Activated CD4-positive, alpha-beta memory T cell treated with anti-CD3 and anti-CD28 coated beads for 36 hours (primary cell): Measurements from ENCODE around the gene CYTH1. TPM values are rescaled to one million over a fixed set of nuclear protein-coding genes. Genes with fewer than 3 reads are reported as not detected.

Experiments
- CTCF ChIA-PET: fragments of 350-600 bp; sonication (Branson Sonifier 250); formaldehyde crosslinking; loops from one replicate; lab custom pipeline; 2021; ENCODE audit warnings: antibody characterized with exemption, inconsistent platforms; lab: Charles Lee
- POLR2A ChIA-PET: fragments of 350-600 bp; sonication (Branson Sonifier 250); formaldehyde crosslinking; loops from one replicate; lab custom pipeline; 2021; ENCODE audit warnings: antibody characterized with exemption; lab: Charles Lee
- DNase-seq: peaks from one replicate; pipeline ENCODE4 v3.0.0-alpha.2; 2020
- H3K27ac Mint-ChIP-seq: one replicate; pipeline ENCODE4 v1.8.0; 2021; ENCODE audit warnings: mixed read lengths
- H3K27me3 Mint-ChIP-seq: one replicate; pipeline ENCODE4 v1.8.0; 2021; ENCODE audit warnings: mixed read lengths
- H3K36me3 Mint-ChIP-seq: one replicate; pipeline ENCODE4 v1.8.0; 2021; ENCODE audit warnings: mixed read lengths
- H3K4me1 Mint-ChIP-seq: one replicate; pipeline ENCODE4 v1.8.0; 2021; ENCODE audit warnings: low read depth, mixed read lengths
- H3K4me3 Mint-ChIP-seq: one replicate; pipeline ENCODE4 v1.8.0; 2021; ENCODE audit warnings: mild to moderate bottlenecking, mixed read lengths
- H3K9me3 Mint-ChIP-seq: one replicate; pipeline ENCODE4 v1.8.0; 2021; ENCODE audit warnings: mixed read lengths
- intact Hi-C: fragments of 100-400 bp; cut with micrococcal nuclease; formaldehyde crosslinking; loops from one replicate; pipeline ENCODE4 v1.15.1; 2023
- total RNA-seq, 2 experiments: library from RNA; stranded (reverse); gene quantifications; one replicate each; pipeline ENCODE4 v1.2.3, GENCODE V29; 2021

The CYTH1 gene
- total RNA-seq, 2 experiments from 2014 or later, result 184 to 204 TPM

GRCh38 chr17:78769196-78769773 is 12.8 kb downstream of the CYTH1 start:
- Mint-ChIP-seq H3K27ac (no peak overlapping the region), H3K4me1 (peaks cover 42% of the 10 kb centered on the region), H3K9me3 (no peaks in the 10 kb centered on the region), H3K36me3 (peaks cover 22% of the 10 kb centered on the region), H3K27me3 (no peaks in the 10 kb centered on the region), H3K4me3 (no peak overlapping the region)
- POLR2A ChIA-PET, result interaction anchor here (0.9 to 18.3 kb wide), 6 partner anchors 9 to 388 kb away, joined by 4 to 481 read pairs (median 8); no protein-coding TSS in a partner anchor
- peak; percentile 62 for DNase-seq
- CTCF ChIA-PET, result interaction anchor here (1.0 to 4.3 kb wide), 7 partner anchors 10 to 60 kb away, joined by 3 to 29 read pairs (median 4); no protein-coding TSS in a partner anchor
- intact Hi-C loops, result no loop called here

DNA sequence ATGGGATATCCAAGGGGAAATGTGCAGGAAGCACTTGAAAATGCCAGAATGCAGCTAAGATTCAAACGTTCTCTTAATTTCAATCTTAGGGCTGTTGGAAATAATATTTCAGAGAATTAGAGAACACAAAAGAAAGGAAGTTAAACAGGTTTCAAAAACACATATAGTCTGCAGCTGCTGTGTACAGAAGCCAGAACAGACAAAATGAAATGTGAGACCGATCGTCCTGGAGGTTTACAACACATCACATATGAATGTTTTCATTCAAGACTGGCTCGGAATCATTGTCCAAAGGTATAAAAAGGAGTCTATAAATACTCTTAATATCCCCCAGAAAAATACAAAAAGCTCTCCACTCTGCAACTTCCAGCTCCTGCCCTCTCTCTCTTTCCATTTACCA is 14.3 kb downstream of the CYTH1 start:
- peaks cover 46% of the 10 kb centered on the region for H3K4me1 Mint-ChIP-seq
- H3K9me3 Mint-ChIP-seq, result no peaks in the 10 kb centered on the region
- H3K27me3 Mint-ChIP-seq, result no peaks in the 10 kb centered on the region
- no peak overlapping the region for H3K27ac Mint-ChIP-seq
- H3K36me3 Mint-ChIP-seq, result peaks cover 18% of the 10 kb centered on the region
- no peak for DNase-seq
- CTCF ChIA-PET, result interaction anchor here (1.0 to 4.3 kb wide), 4 partner anchors 13 to 59 kb away, joined by 3 to 29 read pairs (median 4); no protein-coding TSS in a partner anchor
- intact Hi-C loops, result no loop called here
- POLR2A ChIA-PET, result interaction anchor here (1.0 to 18.3 kb wide), 5 partner anchors 8 to 26 kb away, joined by 3 to 481 read pairs (median 6); no protein-coding TSS in a partner anchor
- H3K4me3 Mint-ChIP-seq, result no peak overlapping the region

DNA sequence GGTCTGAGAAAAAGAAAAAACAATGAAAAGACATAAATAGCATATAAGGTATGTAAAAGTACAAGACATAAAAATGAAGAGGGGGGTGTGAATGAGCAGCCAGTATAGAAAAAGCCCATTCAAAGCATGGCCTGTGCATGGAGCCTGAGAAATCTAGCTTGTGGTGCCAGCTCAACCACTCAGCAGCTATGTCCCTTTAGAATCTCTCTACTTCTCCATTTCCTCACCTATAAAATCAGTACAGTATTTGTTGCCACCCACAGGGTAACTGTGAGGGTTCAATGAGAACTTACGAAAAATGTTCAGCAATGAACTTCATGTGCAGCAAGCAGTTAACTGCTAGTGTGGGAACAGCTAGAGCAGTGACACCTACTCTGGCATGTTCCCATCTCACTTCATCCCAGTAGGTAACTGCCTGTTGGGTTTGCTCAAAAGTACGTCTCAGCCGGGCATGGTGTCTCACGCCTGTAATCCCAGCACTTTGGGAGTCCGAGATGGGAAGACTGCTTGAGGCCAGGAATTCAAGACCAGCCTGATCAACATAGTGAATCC is 15.3 kb downstream of the CYTH1 start:
- Mint-ChIP-seq H3K4me3 (no peak overlapping the region), H3K27me3 (no peaks in the 10 kb centered on the region), H3K36me3 (peaks cover 14% of the 10 kb centered on the region), H3K9me3 (no peaks in the 10 kb centered on the region), H3K4me1 (peaks cover 46% of the 10 kb centered on the region), H3K27ac (no peak overlapping the region)
- DNase-seq, result no peak
- ChIA-PET POLR2A (interaction anchor here (1.4 to 18.3 kb wide), 3 partner anchors 9 to 13 kb away, joined by 3 to 481 read pairs (median 6); no protein-coding TSS in a partner anchor), CTCF (interaction anchor here (0.8 to 1.0 kb wide), 2 partner anchors 13 to 19 kb away, joined by 3 read pairs; no protein-coding TSS in a partner anchor)
- intact Hi-C loops, result no loop called here

DNA sequence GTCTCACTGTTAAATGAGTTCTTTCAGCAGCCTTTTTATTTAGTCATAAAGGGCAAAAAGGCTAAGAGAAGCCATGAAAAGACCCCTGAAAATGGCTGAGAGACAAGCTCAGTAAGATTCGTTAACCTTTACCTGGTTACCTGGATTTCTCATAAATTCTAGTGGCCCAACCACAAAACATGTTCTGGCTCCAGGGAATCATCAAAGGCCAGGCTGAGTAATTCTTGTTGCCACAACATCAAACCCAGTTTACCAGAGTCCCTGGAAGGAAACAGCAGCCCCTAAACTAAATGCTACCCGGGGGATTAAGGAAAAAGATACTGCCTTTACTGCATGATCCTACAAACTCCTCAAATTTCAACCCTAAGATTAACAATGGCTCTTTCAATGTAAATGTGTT is 15.8 kb downstream of the CYTH1 start:
- Mint-ChIP-seq H3K4me3 (no peak overlapping the region), H3K27me3 (no peaks in the 10 kb centered on the region), H3K36me3 (peaks cover 13% of the 10 kb centered on the region), H3K9me3 (no peaks in the 10 kb centered on the region), H3K27ac (no peak overlapping the region), H3K4me1 (peaks cover 46% of the 10 kb centered on the region)
- CTCF ChIA-PET, result interaction anchor here (0.8 to 1.0 kb wide), 2 partner anchors 13 to 18 kb away, joined by 3 read pairs; no protein-coding TSS in a partner anchor
- intact Hi-C loops, result no loop called here
- DNase-seq, result no peak
- POLR2A ChIA-PET, result interaction anchor here (0.7 to 18.3 kb wide), 4 partner anchors 9 to 14 kb away, joined by 3 to 481 read pairs (median 4); no protein-coding TSS in a partner anchor

DNA sequence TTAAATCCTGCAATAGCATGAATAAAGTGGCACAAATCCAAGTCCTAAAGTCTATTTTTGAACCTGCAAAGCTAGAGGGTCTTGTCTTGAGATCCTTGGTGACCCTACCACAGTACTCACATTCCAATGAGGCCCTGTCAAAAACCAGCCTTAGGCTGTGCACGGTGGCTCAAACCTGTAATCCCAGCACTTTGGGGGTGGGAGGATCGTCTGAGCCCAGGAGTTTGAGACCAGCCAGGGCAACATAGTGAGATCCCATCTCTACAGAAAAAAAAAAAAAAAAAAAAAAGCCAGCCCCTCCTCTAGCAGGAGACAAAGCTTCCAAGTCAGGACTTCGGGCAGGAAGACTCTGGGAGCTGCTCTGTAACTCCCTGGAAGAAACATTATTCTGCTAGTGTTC is 16.3 kb downstream of the CYTH1 start:
- H3K36me3 Mint-ChIP-seq, result peaks cover 15% of the 10 kb centered on the region
- no peak overlapping the region for H3K27ac Mint-ChIP-seq
- no peaks in the 10 kb centered on the region for H3K27me3 Mint-ChIP-seq
- no peak for DNase-seq
- H3K9me3 Mint-ChIP-seq, result no peaks in the 10 kb centered on the region
- H3K4me1 Mint-ChIP-seq, result peaks cover 47% of the 10 kb centered on the region
- ChIA-PET CTCF (no interaction called here), POLR2A (interaction anchor here (0.7 to 18.3 kb wide), 4 partner anchors 12 to 29 kb away, joined by 3 to 481 read pairs (median 4); no protein-coding TSS in a partner anchor)
- no peak overlapping the region for H3K4me3 Mint-ChIP-seq
- intact Hi-C loops, result no loop called here

GRCh38 chr17:78764871-78765270 is 17.2 kb downstream of the CYTH1 start:
- DNase-seq, result no peak
- intact Hi-C loops, result no loop called here
- POLR2A ChIA-PET, result interaction anchor here (1.2 to 18.3 kb wide), 4 partner anchors 9 to 28 kb away, joined by 4 to 481 read pairs (median 5); no protein-coding TSS in a partner anchor
- H3K27ac Mint-ChIP-seq, result peak overlapping the region; percentile 86
- H3K4me1 Mint-ChIP-seq, result peaks cover 48% of the 10 kb centered on the region
- H3K27me3 Mint-ChIP-seq, result no peaks in the 10 kb centered on the region
- H3K36me3 Mint-ChIP-seq, result peaks cover 14% of the 10 kb centered on the region
- H3K9me3 Mint-ChIP-seq, result no peaks in the 10 kb centered on the region
- CTCF ChIA-PET, result no interaction called here
- H3K4me3 Mint-ChIP-seq, result peak overlapping the region; percentile 3

GRCh38 chr17:78763561-78763960 is 18.5 kb downstream of the CYTH1 start:
- Mint-ChIP-seq H3K4me3 (no peak overlapping the region), H3K27me3 (no peaks in the 10 kb centered on the region), H3K4me1 (peaks cover 61% of the 10 kb centered on the region), H3K9me3 (no peaks in the 10 kb centered on the region), H3K27ac (peak overlapping the region; percentile 95), H3K36me3 (peaks cover 24% of the 10 kb centered on the region)
- ChIA-PET POLR2A (interaction anchor here (0.8 to 1.9 kb wide), 5 partner anchors 9 to 17 kb away, joined by 3 to 5 read pairs (median 4); no protein-coding TSS in a partner anchor), CTCF (interaction anchor here (0.5 to 0.9 kb wide), 2 partner anchors 8 to 12 kb away, joined by 3 read pairs; no protein-coding TSS in a partner anchor)
- no peak for DNase-seq
- intact Hi-C loops, result no loop called here

GRCh38 chr17:78761789-78762406 is 20.2 kb downstream of the CYTH1 start:
- Mint-ChIP-seq H3K9me3 (no peaks in the 10 kb centered on the region), H3K4me1 (peaks cover 77% of the 10 kb centered on the region), H3K36me3 (peaks cover 25% of the 10 kb centered on the region), H3K27me3 (no peaks in the 10 kb centered on the region), H3K4me3 (peak overlapping the region; percentile 33), H3K27ac (peak overlapping the region; percentile 95)
- intact Hi-C loops, result no loop called here
- POLR2A ChIA-PET, result interaction anchor here (0.6 to 18.1 kb wide), 4 partner anchors 12 to 381 kb away, joined by 3 to 481 read pairs (median 4); partner anchors contain the start of gene CYTH1
- no peak for DNase-seq
- CTCF ChIA-PET, result interaction anchor here (3.3 kb wide), 1 partner anchor 13 kb away, joined by 15 read pairs; no protein-coding TSS in a partner anchor

- peaks cover 85% of the 10 kb centered on the region for H3K4me1 Mint-ChIP-seq
- CTCF ChIA-PET, result interaction anchor here (0.8 to 3.3 kb wide), 5 partner anchors 9 to 15 kb away, joined by 3 to 15 read pairs (median 8); no protein-coding TSS in a partner anchor
Observed at GRCh38 chr17:78759969-78760352, 22.1 kb downstream of the CYTH1 start.

GRCh38 chr17:78759203-78759968 is 22.7 kb downstream of the CYTH1 start:
- Mint-ChIP-seq H3K4me3 (peak overlapping the region; percentile 68), H3K27me3 (no peaks in the 10 kb centered on the region), H3K27ac (peak overlapping the region; percentile 98), H3K9me3 (peaks cover 2% of the 10 kb centered on the region), H3K36me3 (peaks cover 27% of the 10 kb centered on the region), H3K4me1 (peaks cover 82% of the 10 kb centered on the region)
- DNase-seq, result peak; percentile 85
- POLR2A ChIA-PET, result interaction anchor here (1.1 to 18.1 kb wide), 4 partner anchors 11 to 45 kb away, joined by 3 to 481 read pairs (median 35); partner anchors contain the start of gene CYTH1
- CTCF ChIA-PET, result interaction anchor here (0.8 to 3.3 kb wide), 5 partner anchors 10 to 15 kb away, joined by 3 to 15 read pairs (median 8); no protein-coding TSS in a partner anchor
- intact Hi-C loops, result loop anchor here (1.0 to 2.0 kb wide), 3 partner anchors 11 to 15 kb away; no protein-coding TSS in a partner anchor

More at GRCh38 chr17:78759969-78760352, 22.1 kb downstream of the CYTH1 start:
- DNase-seq, result no peak
- intact Hi-C loops, result loop anchor here (1.0 to 2.0 kb wide), 3 partner anchors 12 to 15 kb away; no protein-coding TSS in a partner anchor
- Mint-ChIP-seq H3K4me3 (peak overlapping the region; percentile 68), H3K9me3 (peaks cover 2% of the 10 kb centered on the region), H3K27me3 (no peaks in the 10 kb centered on the region), H3K27ac (peak overlapping the region; percentile 98), H3K36me3 (peaks cover 30% of the 10 kb centered on the region)
- POLR2A ChIA-PET, result interaction anchor here (1.1 to 18.1 kb wide), 4 partner anchors 12 to 45 kb away, joined by 3 to 481 read pairs (median 35); partner anchors contain the start of gene CYTH1
